ENCODE measurements around the gene SND1.
A peak's percentile ranks its signal among the peaks of the same experiment; 100 is the strongest.

GRCh38 chr7:127651556-127652332 is at the start of gene SND1:
- no peak for TF ChIP-seq EGR1 (IDR thresholded peaks at IDR 0.05)
- TF ChIP-seq MAX (IDR thresholded peaks at IDR 0.05): peak; percentile 92
- TF ChIP-seq RAD21 (IDR thresholded peaks at IDR 0.05; ENCODE audit: low read depth): peak; percentile 1; the same call in 1 of the 2 replicates
- TF ChIP-seq TAF1 (IDR thresholded peaks at IDR 0.05; ENCODE audit: low read depth): peak; percentile 82

Data from Ishikawa (cell line).